HG02623 (cell line): ENCODE data around the gene RPLP2.

Source experiments
- ATAC-seq: cut with Tn5 transposase; IDR thresholded peaks from one replicate; pipeline ENCODE4 v1.9.1; 2021; ENCODE audit warnings: moderate library complexity; ENCODE audit not compliant: unreplicated experiment

RPLP2 gene

GRCh38 chr11:773425-773824 is 36.3 kb upstream of the RPLP2 start:
- ATAC-seq = no peak

DNA sequence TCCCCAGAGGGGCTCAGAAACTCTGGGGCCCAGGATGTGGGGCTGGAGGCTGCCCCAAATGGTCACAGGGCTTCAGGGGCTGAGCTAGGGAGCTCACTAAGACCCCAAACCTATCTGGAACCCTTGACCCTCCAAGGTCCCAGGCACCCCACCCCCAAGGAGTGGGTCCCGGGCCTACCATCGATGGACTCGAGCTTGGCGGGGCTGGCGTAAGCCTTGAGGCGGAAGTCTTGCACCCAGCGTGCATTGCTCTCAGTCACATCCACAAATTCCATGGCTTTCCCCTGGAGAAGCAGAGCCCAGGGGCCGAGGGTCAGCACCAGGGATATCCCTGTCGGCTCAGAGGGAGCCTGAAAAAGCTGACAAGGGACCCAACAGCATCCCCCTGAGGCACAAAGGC is 35.9 kb upstream of the RPLP2 start:
- ATAC-seq = no peak

DNA sequence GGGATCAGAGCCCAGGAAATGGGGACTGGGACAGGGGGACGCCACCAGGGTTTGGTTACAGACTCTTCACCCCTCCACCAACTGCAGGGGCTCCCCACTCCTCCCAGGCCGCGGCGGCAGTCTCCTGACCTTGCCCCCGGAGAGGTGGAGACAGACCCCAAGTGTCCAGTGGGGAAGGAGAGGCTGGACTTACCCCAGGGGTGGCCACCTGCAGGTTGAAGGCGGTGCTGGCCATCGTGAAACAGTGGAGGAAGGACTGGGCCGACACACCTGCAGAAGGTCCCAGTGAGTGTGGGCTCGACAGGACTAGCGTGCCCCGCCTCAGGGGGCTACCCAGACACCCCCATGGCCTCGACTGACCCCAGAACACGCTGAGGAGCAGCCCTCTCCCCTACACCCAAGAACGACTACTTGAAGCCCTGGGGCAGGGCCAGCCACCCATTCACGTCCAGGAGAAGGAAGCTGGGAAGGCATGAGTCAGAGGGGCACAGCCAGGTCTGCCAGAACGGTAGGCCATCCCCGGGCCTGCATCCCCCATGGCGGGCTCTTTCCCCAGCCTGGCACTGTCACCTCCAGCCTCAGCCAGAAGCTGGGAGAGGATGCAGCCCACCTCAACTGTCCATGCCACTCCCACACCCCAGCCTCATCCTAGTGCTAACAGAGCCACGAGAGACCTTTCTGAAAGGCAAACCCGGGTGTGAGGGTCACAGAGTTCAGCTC is 34.7 kb upstream of the RPLP2 start:
- ATAC-seq = no peak

GRCh38 chr11:776263-776560 is 33.6 kb upstream of the RPLP2 start:
- ATAC-seq = no peak

GRCh38 chr11:776561-777287 is 33.0 kb upstream of the RPLP2 start:
- peak; percentile 31 for ATAC-seq

- ATAC-seq = peak; percentile 76
These were observed 32.2 kb upstream of the RPLP2 start, which contains the start of gene GATD1 for GRCh38 chr11:777288-778255. Gene GATD1, minus strand, starts transcription at chr11:777487. Its CDS starts 25 bp downstream, at chr11:777462.

DNA sequence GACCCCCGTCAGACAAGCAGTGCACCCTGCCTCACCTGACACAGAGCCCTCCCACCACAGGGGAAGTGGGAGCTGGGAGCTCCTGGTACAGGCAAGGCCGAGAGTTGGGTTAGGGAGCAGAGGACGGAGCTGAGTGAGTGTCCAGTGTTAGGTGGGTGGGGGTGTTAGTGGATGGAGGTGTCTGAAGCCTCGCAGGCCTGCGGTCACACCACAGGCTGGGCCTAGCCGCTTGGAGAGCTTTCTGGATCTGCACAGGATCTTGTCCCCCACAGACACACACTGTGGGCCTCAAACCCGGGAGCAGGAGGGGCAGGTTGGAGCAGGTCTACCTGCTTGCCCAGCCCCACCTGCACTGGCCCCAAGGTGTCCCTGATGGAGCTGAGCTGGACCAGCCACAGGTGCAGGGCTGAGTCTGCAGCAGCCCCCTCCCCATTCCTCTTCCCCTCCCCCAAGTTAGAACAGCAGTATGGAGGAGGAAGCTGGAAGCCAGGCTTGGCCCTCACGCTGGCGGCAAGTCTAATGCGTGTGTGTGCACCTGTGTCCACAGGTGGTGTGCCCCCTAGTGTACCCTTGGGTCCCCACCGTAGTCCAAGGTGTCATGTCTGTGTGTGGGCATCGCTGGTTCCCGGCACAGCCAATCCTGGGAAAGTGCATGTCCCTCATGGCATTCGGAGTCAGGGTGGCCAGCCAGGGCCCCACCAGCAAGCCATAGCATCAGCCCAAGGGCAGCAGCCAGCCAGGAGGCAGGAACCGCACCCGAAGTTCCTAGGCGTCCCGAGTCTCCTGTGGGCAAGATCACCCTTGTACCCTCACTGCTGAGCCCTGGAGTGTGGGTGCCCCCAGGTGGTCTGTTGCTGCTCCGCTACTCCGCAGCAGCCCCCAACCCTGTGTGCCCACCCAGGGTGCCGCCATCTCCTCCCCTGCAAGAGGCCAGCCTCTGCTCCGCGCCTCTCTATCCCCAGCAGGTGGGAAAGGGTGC is 30.5 kb upstream of the RPLP2 start:
- ATAC-seq = no peak

DNA sequence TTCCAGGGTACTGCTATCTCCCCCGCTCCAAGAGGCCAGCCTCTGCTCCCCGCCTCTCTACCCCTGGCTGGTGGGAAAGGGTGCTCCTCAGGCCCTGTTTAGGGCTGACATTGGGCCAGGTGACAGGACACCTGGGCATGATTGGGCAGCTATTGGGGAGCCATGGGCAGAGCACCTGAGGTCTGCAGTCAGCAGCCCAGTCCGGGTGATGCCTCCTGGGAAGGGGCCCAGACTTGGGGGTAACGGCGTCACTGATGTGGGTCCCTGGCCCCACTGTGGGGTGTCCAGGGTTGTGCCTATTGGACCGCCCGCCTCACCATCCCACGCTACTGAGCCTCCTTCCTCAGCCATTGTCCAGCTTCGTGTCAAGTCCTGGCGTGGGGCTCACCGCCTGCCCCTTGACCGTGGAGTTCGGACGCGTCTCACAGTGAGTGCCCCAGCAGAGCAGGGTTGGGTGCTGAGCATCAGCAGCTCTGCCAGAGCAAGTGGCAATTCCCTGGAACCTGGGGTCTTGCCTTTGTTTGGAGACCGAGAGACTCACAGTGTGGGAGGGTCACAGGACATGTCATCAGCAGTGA is 29.7 kb upstream of the RPLP2 start:
- ATAC-seq = no peak

- no peak for ATAC-seq
These were observed 27.2 kb upstream of the RPLP2 start for GRCh38 chr11:782264-783174.

- ATAC-seq = no peak
These were observed 26.2 kb upstream of the RPLP2 start for GRCh38 chr11:783581-784015.

DNA sequence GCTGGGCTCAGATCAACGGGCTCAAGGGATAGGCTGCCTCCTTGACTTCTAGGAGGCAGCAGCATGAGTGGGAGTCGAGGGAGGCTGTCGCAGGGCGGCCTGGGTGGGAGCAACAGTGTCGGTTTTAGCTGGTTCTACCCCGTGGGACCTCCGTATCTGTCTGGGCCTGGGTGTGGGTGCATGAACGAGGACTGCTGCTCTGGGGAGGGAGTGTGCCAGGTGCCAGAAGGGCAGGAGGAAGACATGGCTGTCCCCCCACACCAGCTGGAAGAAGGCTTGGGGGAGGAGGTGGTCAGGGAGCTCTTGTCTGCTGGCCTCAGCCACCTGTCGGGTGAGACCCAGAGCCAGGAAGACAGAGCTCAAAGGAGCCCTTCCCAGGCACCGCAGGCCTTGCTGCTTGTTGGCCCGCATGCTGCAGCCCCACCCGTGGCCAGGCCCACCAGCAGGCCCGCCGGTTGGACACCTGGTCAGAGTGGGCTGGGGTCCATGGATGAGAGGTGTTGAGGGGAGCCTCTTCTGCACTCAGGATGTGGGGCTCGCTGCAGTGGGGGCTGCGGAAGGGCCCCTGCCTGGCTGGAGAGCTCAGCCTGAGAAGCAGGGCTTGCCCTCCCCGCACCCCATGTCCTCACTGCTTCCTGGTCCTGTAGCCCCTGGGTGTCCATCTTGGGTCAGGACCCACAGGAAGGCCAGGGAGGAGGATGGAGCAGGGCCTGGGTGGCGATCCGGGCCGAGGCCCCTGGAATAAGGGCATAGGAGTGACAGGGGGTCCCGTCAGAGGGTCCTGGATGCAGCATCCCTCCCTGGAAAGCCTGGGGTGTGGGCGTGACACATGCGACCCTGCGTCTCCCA is 23.3 kb upstream of the RPLP2 start:
- ATAC-seq = no peak

DNA sequence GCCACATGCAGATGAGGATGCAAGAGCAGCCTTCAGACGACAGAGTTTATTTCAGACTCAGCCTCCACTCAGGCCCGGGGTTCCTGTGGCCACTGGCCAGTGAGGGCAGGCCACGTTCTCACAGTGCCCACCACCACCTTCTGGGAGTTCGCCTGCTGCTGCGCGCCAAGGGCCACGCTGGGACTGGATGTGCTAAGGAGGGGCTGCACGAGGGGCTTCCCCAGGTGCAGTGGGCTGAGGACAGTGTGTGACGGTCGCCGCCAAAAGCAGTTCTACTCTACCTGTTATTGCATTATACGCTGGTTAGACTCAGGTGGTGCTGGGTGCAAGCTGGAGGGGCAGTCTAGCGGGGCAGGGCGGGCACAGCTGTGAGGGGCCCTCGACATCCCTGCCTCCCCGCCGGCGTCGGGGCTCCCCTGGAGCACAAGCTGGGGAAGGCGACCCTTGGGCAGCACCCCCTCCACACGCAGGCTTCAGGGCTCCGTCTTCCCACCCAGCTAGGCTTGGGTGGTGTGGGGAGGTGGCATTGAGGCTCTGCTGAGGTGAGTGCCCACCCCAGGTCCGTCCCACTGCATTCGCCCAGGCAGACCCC is 22.6 kb upstream of the RPLP2 start:
- ATAC-seq = no peak

DNA sequence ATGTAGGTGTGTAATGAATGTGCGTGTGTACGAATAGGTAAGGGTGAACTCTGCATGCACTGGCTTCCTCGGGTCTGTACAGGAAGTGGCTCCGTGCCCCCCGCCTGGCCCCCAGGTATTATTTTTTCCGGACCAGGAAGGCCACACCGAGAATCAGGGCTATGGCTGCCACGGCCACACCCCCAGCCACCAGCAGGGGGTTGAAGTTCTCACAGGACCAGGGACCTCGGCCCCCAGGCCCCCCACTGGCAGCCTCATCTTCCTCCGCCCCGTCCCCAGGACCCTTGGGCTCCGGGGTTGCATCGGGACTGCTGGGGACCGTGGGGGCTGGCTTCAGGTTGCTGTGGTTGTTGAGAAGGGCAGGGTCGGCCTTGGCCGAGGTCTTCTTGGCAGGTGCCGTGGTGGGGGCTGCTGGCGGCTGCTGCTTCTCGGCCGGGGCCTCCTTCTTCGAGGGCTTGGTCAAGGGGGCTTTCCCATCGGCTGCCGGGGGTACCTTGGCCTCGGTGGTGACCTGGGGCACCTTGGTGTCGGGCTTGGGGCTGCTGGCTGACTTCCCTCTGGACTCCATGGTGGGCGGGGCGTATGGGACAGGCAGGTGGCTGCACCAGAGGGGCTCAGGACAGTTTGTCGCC is 21.6 kb upstream of the RPLP2 start:
- ATAC-seq = no peak

DNA sequence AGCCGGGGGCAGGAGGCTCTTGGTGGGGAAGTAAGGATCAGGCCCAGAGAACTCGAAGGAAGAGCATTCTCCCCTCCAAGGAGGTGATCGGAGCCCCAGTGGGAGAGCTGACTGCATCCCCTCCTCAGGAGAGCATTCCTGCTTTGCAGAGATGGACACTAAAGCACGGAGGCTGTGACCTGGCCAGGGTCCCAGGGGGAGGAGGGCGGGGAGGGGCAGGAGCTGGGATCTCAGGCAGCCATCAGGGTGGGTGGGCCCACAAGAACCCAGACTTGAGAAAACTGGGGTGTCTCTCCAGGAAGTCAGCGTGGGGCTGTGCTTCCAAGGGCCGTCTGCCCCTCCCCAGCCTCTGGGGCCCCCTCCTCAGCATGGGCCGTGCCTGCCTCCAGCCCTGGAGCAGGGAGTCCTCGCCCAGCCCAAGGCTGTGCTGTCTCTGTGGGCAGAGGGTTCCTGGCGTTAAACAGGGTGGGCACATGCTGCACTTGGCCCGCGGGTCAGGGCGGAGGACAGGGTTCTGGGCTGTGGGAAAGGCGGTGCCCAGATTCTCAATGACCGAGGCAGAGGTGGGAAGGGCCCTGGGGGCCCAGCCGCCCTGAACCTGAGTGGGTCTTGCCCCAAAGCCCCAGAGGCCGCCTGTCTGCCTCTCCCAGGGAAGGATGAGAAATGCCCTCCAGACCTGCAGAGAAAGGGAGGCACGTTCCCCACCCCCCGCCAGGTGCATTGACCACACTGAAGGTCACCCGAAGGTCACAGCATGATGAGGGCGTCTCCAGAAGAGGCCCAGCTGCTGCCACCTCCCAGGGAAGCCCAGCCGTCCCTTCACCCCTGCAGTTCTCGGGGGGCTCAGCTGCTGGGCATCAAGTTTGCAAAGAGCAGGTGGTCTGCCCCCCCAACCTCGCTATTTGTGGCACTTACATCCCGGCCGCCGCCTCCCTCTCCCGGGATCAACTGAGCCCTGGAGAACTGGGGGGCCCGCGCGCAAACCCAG is 20.5 kb upstream of the RPLP2 start:
- ATAC-seq = no peak

DNA sequence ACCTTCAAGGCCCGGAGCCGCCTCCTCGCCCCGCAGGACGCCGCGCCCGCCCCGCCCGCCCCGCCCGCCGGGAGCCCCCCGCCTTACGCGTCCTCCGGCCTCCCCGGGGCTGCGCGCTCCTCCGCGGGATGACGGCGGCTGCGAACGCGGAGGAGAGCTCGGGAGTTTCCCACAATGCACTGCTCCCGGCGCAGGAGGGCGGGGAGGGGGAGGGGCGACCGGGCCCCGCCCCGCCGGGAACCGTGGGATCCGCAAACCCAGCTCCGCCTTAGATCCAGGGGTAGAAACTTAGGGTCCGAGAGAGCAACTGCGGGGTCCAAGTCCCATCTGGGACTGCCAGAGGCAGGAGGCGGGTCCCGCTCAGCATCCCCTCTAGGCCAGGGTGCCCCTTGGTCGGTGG is 19.8 kb upstream of the RPLP2 start, which contains the start of gene CEND1:
TSS of gene CEND1 (minus strand) at position 148 of the 400 bp plus-strand sequence. CDS start 1,514 bp downstream, outside the sequence.
- no peak for ATAC-seq
